CD4-positive, alpha-beta memory T cell (primary cell): ENCODE data around the gene SPAG5. TPM values are rescaled to one million over a fixed set of nuclear protein-coding genes. Genes with fewer than 3 reads are reported as not detected.
"Not testable (repeated sequence)": the region's sequence is repeated elsewhere in the genome, so short reads cannot be mapped to it uniquely, and the experiment has no call there.

ENCODE experiments used
- CTCF ChIA-PET: fragments of 350-600 bp; sonication (Branson Sonifier 250); formaldehyde crosslinking; loops from one replicate; lab custom pipeline; 2021; ENCODE audit warnings: inconsistent platforms; ENCODE audit not compliant: partially characterized antibody; lab: Charles Lee
- POLR2A ChIA-PET: fragments of 350-600 bp; sonication (Branson Sonifier 250); formaldehyde crosslinking; loops from one replicate; lab custom pipeline; 2021; ENCODE audit not compliant: partially characterized antibody; lab: Charles Lee
- DNase-seq, 5 donors: peaks; one replicate each; pipeline versions ENCODE4 v3.0.0 to v3.0.0-alpha.2; 2020 to 2022; ENCODE audit warnings: mixed read lengths in 1 of 5
- H3K27ac ChIP-seq: one replicate; pipeline ENCODE4 v1.7.0; 2013; ENCODE audit warnings: low read depth, low read length
- H3K27me3 ChIP-seq: 2 replicates; pipeline ENCODE4 v1.7.0; 2013; ENCODE audit warnings: mild to moderate bottlenecking, low read length, moderate library complexity; ENCODE audit not compliant: insufficient read depth
- H3K36me3 ChIP-seq: 2 replicates; pipeline ENCODE4 v1.7.0; 2013; ENCODE audit warnings: mild to moderate bottlenecking, low read length, moderate library complexity; ENCODE audit not compliant: insufficient read depth
- H3K4me1 ChIP-seq: 2 replicates; pipeline ENCODE4 v1.7.0; 2013; ENCODE audit warnings: mild to moderate bottlenecking, low read length, moderate library complexity; ENCODE audit not compliant: insufficient read depth
- H3K4me3 ChIP-seq, 2 donors: one replicate each; pipeline ENCODE4 v1.7.0; 2013; ENCODE audit warnings: low read length in 2 of 2, mild to moderate bottlenecking in 1 of 2
- H3K9me3 ChIP-seq, 2 donors: one replicate each; pipeline ENCODE4 v1.7.0; 2013; ENCODE audit warnings: low read length in 2 of 2, control low read depth in 1 of 2; ENCODE audit not compliant: control insufficient read depth in 1 of 2
- H3K27ac Mint-ChIP-seq, 7 donors: one replicate each; pipeline ENCODE4 v1.8.0; 2020 to 2021; ENCODE audit warnings: mixed read lengths in 7 of 7, mild to moderate bottlenecking in 6 of 7, inconsistent platforms in 3 of 7, moderate library complexity in 3 of 7
- H3K27me3 Mint-ChIP-seq, 2 donors: one replicate each; pipeline ENCODE4 v1.8.0; 2020 to 2021; ENCODE audit warnings: mixed read lengths in 2 of 2
- H3K36me3 Mint-ChIP-seq, 2 donors: one replicate each; pipeline ENCODE4 v1.8.0; 2020 to 2021; ENCODE audit warnings: mixed read lengths in 2 of 2, inconsistent platforms in 1 of 2, mild to moderate bottlenecking in 1 of 2
- H3K4me1 Mint-ChIP-seq, 4 donors: one replicate each; pipeline ENCODE4 v1.8.0; 2020 to 2021; ENCODE audit warnings: mixed read lengths in 4 of 4, mild to moderate bottlenecking in 1 of 4
- H3K4me3 Mint-ChIP-seq, 8 donors: one replicate each; pipeline ENCODE4 v1.8.0; 2020 to 2021; ENCODE audit warnings: mixed read lengths in 8 of 8, mild to moderate bottlenecking in 7 of 8, moderate library complexity in 6 of 8, inconsistent platforms in 3 of 8
- H3K9me3 Mint-ChIP-seq, 8 donors: one replicate each; pipeline ENCODE4 v1.8.0; 2020 to 2021; ENCODE audit warnings: mixed read lengths in 8 of 8, mild to moderate bottlenecking in 5 of 8, inconsistent platforms in 3 of 8, moderate library complexity in 1 of 8
- intact Hi-C: fragments of 100-400 bp; cut with micrococcal nuclease; formaldehyde crosslinking; loops from one replicate; pipeline ENCODE4 v1.15.1; 2023
- polyA plus RNA-seq, 2 donors: library from polyadenylated mRNA; unstranded; fragments of 300-500 nt; fragmentation: Illumina TruSeq; gene quantifications; one replicate each; pipeline ENCODE4 v1.2.3, GENCODE V29; 2021
- total RNA-seq, 2 experiments: library from RNA; stranded (reverse); gene quantifications; one replicate each; pipeline ENCODE4 v1.2.3, GENCODE V29; 2021

The SPAG5 gene
- total and polyA plus RNA-seq, 4 experiments from 2014 or later = 1.4 to 10.2 (median 9.2) TPM; not detected in 1

DNA sequence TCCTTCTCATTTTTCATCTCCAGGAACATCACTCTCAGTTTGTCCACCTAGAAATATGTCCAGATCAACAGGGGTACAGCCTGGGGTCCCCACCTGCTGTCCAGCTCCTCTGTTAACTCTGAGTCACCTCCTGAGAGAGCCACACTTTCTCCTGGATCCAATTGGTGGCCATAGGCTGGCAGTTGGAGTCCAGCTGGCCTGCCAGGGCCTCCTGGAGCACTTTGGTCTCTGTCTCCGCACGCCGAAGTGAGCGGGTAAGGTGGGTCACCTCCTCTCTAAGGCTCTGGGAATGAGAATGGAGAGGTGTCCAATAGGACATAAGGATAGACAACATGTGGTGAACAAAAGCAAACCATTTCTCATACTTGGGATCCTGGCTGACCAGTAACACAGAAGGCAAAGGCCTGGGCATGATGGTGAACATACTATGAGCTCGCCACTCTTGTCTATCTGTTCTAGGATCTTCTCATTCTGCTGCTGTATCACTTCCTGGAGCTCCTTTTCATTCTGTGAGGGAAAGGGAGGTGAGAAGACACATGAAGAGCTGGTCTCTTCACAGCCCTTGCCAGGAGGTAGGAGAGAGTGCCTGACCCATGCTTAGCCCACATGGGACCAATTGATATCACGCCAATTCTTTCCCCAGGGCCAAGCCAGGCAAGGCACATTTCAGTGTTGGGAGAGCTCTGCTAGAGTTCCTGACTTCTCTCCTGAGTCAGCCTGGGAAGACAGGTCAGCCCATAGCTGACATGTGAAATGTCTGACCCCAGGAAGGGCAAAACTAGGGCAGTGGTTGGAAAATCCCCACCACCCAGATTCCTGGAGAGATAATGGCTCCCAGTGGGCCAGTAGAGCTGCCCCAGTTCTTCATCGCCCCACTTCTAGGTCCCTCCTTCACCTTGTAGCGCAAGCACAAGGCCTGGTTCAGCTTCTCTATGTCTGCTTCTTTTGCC, 20.3 kb downstream of the SPAG5 start:
- Histone ChIP-seq H3K27ac (no peak overlapping the region), H3K9me3 (no peaks in the 10 kb centered on the region), H3K36me3 (no peaks in the 10 kb centered on the region), H3K4me1 (peaks cover 19% of the 10 kb centered on the region), H3K4me3 (no peak overlapping the region), H3K27me3 (no peaks in the 10 kb centered on the region)
- peak overlapping the region in 3 of 7 donors; percentile 41 to 64 (median 48) for H3K27ac Mint-ChIP-seq
- no peak for DNase-seq
- no peaks in the 10 kb centered on the region for H3K9me3 Mint-ChIP-seq
- H3K4me3 Mint-ChIP-seq = peak overlapping the region in 1 of 8 donors; percentile 35
- peaks cover 10 to 29% (median 17%) of the 10 kb centered on the region in 4 donors for H3K4me1 Mint-ChIP-seq
- H3K27me3 Mint-ChIP-seq = no peaks in the 10 kb centered on the region
- ChIA-PET CTCF (interaction anchor here (1.4 to 1.5 kb wide), 2 partner anchors 30 to 34 kb away, joined by 4 to 5 read pairs; no protein-coding TSS in a partner anchor), POLR2A (interaction anchor here (1.3 to 13.1 kb wide), 3 partner anchors 22 to 66 kb away, joined by 8 to 169 read pairs (median 20); partner anchors contain the start of genes BLTP2 and SPAG5)
- intact Hi-C loops = no loop called here
- peaks cover 0 to 9% of the 10 kb centered on the region in 2 donors for H3K36me3 Mint-ChIP-seq

DNA sequence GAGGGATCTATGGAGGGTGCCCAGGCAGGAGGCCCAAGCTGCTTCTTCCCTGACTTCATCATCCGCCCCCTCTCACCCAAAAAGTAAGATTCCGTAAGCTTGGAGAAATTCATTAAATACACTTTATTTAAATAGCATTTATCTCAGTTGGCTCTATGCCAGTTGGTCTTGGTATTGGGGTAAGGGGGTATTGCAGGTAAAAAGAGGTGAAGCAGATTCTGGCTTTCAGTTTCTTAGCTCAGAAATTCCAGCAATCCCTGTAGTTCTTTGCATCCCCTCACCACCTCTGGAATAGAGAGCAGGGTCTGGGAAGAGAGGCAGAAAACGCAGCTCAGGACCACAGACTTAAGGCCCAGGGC, 21.4 kb downstream of the SPAG5 start:
- peaks cover 30% of the 10 kb centered on the region for H3K4me1 ChIP-seq
- Mint-ChIP-seq H3K27ac (peak overlapping the region in 2 of 7 donors; percentile 38 to 89), H3K36me3 (peaks cover 0 to 9% of the 10 kb centered on the region in 2 donors), H3K4me1 (peaks cover 18 to 39% (median 24%) of the 10 kb centered on the region in 4 donors), H3K9me3 (no peaks in the 10 kb centered on the region), H3K27me3 (no peaks in the 10 kb centered on the region), H3K4me3 (peak overlapping the region in 2 of 8 donors; percentile 85 to 89)
- peak overlapping the region in 1 of 2 donors; percentile 20 for H3K4me3 ChIP-seq
- intact Hi-C loops = loop anchor here (1.0 kb wide), 1 partner anchor 22 kb away; the partner anchor contains the start of gene SPAG5
- ChIA-PET CTCF (interaction anchor here (1.4 to 1.5 kb wide), 3 partner anchors 19 to 35 kb away, joined by 3 to 5 read pairs (median 4); no protein-coding TSS in a partner anchor), POLR2A (interaction anchor here (0.8 to 13.1 kb wide), 11 partner anchors 10 to 372 kb away, joined by 3 to 169 read pairs (median 6); partner anchors contain the start of genes BLTP2, SDF2, SPAG5 and SUPT6H)
- no peak for DNase-seq
- no peaks in the 10 kb centered on the region for H3K36me3 ChIP-seq
- peak overlapping the region; percentile 59 for H3K27ac ChIP-seq
- no peaks in the 10 kb centered on the region for H3K27me3 ChIP-seq
- no peaks in the 10 kb centered on the region for H3K9me3 ChIP-seq

DNA sequence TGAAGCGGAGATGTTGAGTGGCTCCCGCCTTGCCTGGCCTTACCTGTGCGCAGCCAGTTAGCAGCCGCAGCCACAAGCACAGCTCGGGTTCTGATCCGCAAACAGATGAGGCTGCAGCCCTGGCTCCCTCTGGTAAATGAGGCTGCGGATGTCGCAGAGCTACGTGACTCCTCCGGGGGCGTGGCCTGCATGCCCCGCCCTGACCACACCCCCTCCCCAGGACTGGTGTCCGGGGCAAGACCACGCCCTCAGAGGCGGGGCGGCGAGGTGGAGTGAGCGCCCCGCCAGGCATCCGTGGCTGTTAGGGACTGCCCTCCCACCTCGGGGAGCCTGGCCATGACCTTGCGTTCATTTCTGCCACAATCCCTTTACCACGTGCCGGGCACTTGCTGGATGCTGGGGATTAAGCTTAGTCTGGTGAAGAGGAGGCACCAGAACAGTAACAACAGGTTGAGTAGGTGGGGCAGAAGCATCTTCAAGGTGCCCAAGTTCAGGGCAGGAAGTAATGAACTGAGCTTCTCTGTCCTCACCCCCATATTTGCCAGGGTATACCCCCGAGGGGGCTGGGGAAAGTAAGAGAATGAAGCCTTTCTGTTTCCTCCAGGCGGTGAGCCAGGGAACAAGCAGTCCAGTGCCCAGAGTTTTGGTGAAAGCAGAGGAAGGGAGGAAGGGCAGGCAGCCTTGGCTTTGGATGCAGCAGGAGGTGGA, 21.9 kb downstream of the SPAG5 start, which contains the start of gene ALDOC:
TSS of gene ALDOC (minus strand) at position 138 of the 708 bp plus-strand sequence. CDS start 1,363 bp downstream, outside the sequence.
- POLR2A ChIA-PET = interaction anchor here (0.6 to 13.1 kb wide), 17 partner anchors 10 to 373 kb away, joined by 3 to 169 read pairs (median 4); partner anchors contain the start of genes BLTP2, NEK8, RPL23A and SDF2
- peaks cover 23 to 45% (median 30%) of the 10 kb centered on the region in 4 donors for H3K4me1 Mint-ChIP-seq

DNA sequence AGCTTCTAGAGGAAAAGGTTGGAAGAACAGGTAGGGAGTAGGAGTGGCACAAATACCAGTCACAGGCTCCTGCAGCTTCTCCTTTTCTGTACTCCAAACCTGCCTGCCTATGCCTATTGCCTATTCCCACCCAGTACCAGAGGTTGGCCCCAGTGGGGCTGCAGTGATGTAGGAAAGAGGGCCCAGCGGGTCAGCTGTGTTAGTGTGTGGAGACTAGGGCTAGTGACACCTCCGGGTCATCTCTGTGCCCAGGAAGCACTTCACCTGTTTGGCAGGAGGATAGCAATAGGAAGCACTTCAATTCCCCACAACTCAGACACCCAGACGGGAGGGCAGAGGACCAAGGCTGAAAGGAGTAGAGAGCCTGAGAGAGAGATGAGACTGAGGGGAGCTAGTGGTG, 22.8 kb downstream of the SPAG5 start:
- H3K36me3 ChIP-seq, H3K27ac ChIP-seq, H3K9me3 ChIP-seq, H3K4me3 ChIP-seq, intact Hi-C loops, H3K9me3 Mint-ChIP-seq, H3K27me3 ChIP-seq, DNase-seq, H3K27me3 Mint-ChIP-seq: not testable (repeated sequence)
- CTCF ChIA-PET = interaction anchor here (0.8 to 1.0 kb wide), 3 partner anchors 23 to 36 kb away, joined by 3 read pairs; no protein-coding TSS in a partner anchor
- peaks cover 23 to 52% (median 33%) of the 10 kb centered on the region in 4 donors for H3K4me1 Mint-ChIP-seq
- peak overlapping the region; percentile 81 to 89 (median 84) for H3K4me3 Mint-ChIP-seq
- POLR2A ChIA-PET = interaction anchor here (0.9 to 13.1 kb wide), 9 partner anchors 20 to 374 kb away, joined by 3 to 169 read pairs (median 7); partner anchors contain the start of genes NEK8, RPL23A, SPAG5 and UNC119
- peaks cover 38% of the 10 kb centered on the region for H3K4me1 ChIP-seq
- H3K27ac Mint-ChIP-seq = peak overlapping the region; percentile 17 to 92 (median 79)
- H3K36me3 Mint-ChIP-seq = peaks cover 0 to 17% of the 10 kb centered on the region in 2 donors

More for the DNA sequence above, 21.9 kb downstream of the SPAG5 start, which contains the start of gene ALDOC:
- Mint-ChIP-seq H3K27me3 (no peaks in the 10 kb centered on the region), H3K4me3 (peak within 1 kb of the TSS; percentile 81 to 89 (median 84)), H3K36me3 (peaks cover 0 to 10% of the 10 kb centered on the region in 2 donors), H3K9me3 (no peaks in the 10 kb centered on the region), H3K27ac (peak within 1 kb of the TSS; percentile 79 to 92 (median 90))
- Histone ChIP-seq H3K4me3 (peak within 1 kb of the TSS; percentile 20 to 51), H3K27ac (peak within 1 kb of the TSS; percentile 59), H3K9me3 (no peaks in the 10 kb centered on the region), H3K4me1 (peaks cover 35% of the 10 kb centered on the region), H3K27me3 (no peaks in the 10 kb centered on the region), H3K36me3 (no peaks in the 10 kb centered on the region)
- CTCF ChIA-PET = interaction anchor here (1.0 to 1.5 kb wide), 3 partner anchors 19 to 36 kb away, joined by 3 to 4 read pairs (median 3); no protein-coding TSS in a partner anchor
- DNase-seq = peak; percentile 97 to 98 (median 98)
- intact Hi-C loops = loop anchor here (1.0 kb wide), 1 partner anchor 22 kb away; the partner anchor contains the start of gene SPAG5

DNA sequence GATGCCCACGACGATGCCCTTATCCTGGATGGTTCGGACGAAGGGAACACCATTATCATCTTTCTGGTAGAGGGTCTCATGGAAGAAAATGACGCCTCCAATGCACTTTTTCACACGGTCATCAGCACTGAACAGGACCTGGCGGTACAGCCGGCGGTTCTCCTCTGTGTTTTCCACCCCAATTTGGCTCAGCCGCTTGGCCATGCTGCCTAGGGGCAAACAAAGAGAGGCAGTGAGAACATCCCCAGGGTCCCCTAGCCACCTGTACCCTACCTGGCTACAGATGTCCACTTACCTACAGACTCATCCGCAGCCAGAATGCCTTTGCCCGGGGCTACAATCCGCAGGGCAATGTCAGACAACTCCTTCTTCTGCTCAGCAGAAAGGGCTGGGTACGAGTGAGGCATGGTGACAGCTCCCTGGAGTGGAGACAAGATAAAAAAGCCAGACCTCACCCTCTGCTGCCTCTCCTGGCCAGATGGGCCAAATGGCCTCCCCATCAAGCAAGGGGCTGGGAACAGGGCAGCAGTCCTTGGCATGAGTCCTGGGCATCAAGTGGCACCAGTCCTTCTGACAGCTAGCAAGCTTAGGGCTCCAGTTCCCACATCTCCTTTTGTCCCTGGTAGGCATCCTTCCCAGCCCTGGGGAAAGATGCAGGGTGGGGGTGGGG, 23.6 kb downstream of the SPAG5 start:
- Histone ChIP-seq H3K27me3 (no peaks in the 10 kb centered on the region), H3K27ac (no peak overlapping the region), H3K4me1 (peaks cover 43% of the 10 kb centered on the region), H3K9me3 (no peaks in the 10 kb centered on the region), H3K4me3 (no peak overlapping the region), H3K36me3 (no peaks in the 10 kb centered on the region)
- intact Hi-C loops = no loop called here
- POLR2A ChIA-PET = interaction anchor here (13.1 kb wide), 1 partner anchor 25 kb away, joined by 169 read pairs; the partner anchor contains the start of gene SPAG5
- Mint-ChIP-seq H3K36me3 (peaks cover 0 to 20% of the 10 kb centered on the region in 2 donors), H3K4me3 (peak overlapping the region in 3 of 8 donors; percentile 32 to 89 (median 85)), H3K9me3 (no peaks in the 10 kb centered on the region), H3K27me3 (no peaks in the 10 kb centered on the region), H3K4me1 (peaks cover 25 to 60% (median 38%) of the 10 kb centered on the region in 4 donors), H3K27ac (peak overlapping the region in 1 of 7 donors; percentile 8)
- CTCF ChIA-PET = interaction anchor here (0.8 to 0.9 kb wide), 2 partner anchors 22 to 37 kb away, joined by 3 read pairs; no protein-coding TSS in a partner anchor
- DNase-seq = no peak

DNA sequence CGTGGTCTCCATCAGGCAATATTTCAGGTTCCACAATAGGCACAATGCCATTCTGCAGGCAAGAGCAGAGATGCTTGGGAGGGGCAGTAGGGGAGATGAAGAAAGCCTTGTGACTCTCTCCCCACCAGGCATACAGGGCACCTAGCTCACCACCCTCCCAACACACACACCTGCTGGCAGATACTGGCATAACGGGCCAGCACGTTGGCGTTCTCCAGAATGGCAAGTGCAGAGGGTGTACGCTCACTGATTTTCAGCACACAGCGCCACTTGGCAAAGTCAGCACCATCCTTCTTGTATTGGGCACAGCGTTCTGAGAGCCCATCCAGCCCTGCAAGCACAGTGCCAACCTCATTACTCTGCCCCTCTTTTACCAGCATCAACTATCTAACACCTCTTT, 24.3 kb downstream of the SPAG5 start:
- peaks cover 30 to 67% (median 44%) of the 10 kb centered on the region in 4 donors for H3K4me1 Mint-ChIP-seq
- H3K27me3 ChIP-seq = no peaks in the 10 kb centered on the region
- H3K4me3 ChIP-seq = no peak overlapping the region
- POLR2A ChIA-PET = interaction anchor here (1.4 to 13.1 kb wide), 2 partner anchors 23 to 26 kb away, joined by 4 to 169 read pairs; partner anchors contain the start of gene SPAG5
- CTCF ChIA-PET = interaction anchor here (4.6 kb wide), 1 partner anchor 26 kb away, joined by 26 read pairs; no protein-coding TSS in a partner anchor
- intact Hi-C loops = no loop called here
- H3K4me1 ChIP-seq = peaks cover 50% of the 10 kb centered on the region
- peak overlapping the region in 3 of 7 donors; percentile 30 to 81 (median 62) for H3K27ac Mint-ChIP-seq
- no peaks in the 10 kb centered on the region for H3K9me3 ChIP-seq
- no peaks in the 10 kb centered on the region for H3K36me3 ChIP-seq
- H3K27me3 Mint-ChIP-seq = no peaks in the 10 kb centered on the region
- H3K27ac ChIP-seq = no peak overlapping the region
- H3K4me3 Mint-ChIP-seq = peak overlapping the region in 3 of 8 donors; percentile 13 to 54 (median 32)
- peaks cover 0 to 22% of the 10 kb centered on the region in 2 donors for H3K36me3 Mint-ChIP-seq
- DNase-seq = no peak
- no peaks in the 10 kb centered on the region for H3K9me3 Mint-ChIP-seq
